OCI-LY1 (cell line): ENCODE data around the gene DGKB.

Experiments used
- EZH2 ChIP-seq: fragments of 200-600 bp; sonication (generic), shearing (Covaris generic); IDR thresholded peaks from 2 replicates; pipeline ENCODE4 v1.8.0; 2017; ENCODE audit warnings: borderline replicate concordance, mixed run types, mild to moderate bottlenecking, antibody characterized with exemption, low read length, moderate library complexity, mixed read lengths
- TF ChIP-seq, protein P1 (sequence below): fragments of 200-600 bp; sonication (generic), shearing (Covaris generic); IDR thresholded peaks from 2 replicates; pipeline ENCODE4 v1.5.1; 2017; ENCODE audit warnings: mild to moderate bottlenecking, antibody characterized with exemption, low read length, moderate library complexity, mixed read lengths

DNA sequence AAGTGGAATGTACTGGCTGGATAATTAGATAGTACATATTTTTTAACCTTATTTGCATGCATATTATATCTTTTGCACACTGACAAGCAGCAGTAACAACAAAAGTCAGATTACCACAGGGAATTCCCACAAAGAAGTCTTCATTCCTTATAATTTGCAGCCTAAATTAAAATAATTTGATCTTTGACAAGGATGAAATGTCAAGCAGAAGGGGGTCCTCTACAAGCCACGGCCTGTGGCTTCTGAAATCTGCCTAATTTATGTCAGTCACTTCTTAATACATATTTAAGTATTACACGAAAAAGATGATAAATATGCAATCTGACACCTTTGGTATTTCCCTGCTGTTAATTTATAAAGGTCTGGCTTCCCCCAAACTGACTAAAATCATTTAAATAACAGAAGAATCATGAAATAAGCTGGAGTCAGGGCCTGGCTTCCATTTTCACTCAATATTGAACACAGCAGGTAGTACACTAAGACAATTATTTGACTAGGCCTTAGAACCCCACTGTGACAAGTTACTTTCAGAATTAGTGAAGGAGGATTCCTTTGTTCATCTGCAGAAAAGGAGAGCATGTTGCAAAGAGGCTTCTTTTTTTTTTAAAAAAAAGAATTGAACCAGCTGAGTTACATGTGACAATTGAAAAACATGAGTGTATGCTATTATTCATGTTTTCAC lies 562.0 kb downstream of the DGKB start:
- TF ChIP-seq, protein P1, sequence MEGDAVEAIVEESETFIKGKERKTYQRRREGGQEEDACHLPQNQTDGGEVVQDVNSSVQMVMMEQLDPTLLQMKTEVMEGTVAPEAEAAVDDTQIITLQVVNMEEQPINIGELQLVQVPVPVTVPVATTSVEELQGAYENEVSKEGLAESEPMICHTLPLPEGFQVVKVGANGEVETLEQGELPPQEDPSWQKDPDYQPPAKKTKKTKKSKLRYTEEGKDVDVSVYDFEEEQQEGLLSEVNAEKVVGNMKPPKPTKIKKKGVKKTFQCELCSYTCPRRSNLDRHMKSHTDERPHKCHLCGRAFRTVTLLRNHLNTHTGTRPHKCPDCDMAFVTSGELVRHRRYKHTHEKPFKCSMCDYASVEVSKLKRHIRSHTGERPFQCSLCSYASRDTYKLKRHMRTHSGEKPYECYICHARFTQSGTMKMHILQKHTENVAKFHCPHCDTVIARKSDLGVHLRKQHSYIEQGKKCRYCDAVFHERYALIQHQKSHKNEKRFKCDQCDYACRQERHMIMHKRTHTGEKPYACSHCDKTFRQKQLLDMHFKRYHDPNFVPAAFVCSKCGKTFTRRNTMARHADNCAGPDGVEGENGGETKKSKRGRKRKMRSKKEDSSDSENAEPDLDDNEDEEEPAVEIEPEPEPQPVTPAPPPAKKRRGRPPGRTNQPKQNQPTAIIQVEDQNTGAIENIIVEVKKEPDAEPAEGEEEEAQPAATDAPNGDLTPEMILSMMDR = no peak
- no peak for TF ChIP-seq EZH2
